Calu3 (cell line): ENCODE results near the gene ULK4. TPM values are rescaled to one million over a fixed set of nuclear protein-coding genes. Genes with fewer than 3 reads are reported as not detected.

ENCODE experiments used
- BruUV-seq: library from RNA; stranded (reverse); fragments of 400-500 nt; replicated peaks from 2 replicates; lab custom pipeline; 2021; lab: Mats Ljungman, UMichigan
- CTCF ChIA-PET: fragments of 300-600 bp; sonication (Branson Sonifier 250); formaldehyde crosslinking; loops from one replicate; lab custom pipeline; 2022; ENCODE audit warnings: antibody characterized with exemption; lab: Charles Lee
- DNase-seq: peaks from one replicate; pipeline ENCODE4 v3.0.0; 2022
- H3K27ac Mint-ChIP-seq: one replicate; pipeline ENCODE4 v1.8.0; 2022; ENCODE audit warnings: mixed read lengths; ENCODE audit not compliant: unreplicated experiment
- H3K27me3 Mint-ChIP-seq: one replicate; pipeline ENCODE4 v1.8.0; 2022; ENCODE audit warnings: mixed read lengths; ENCODE audit not compliant: unreplicated experiment
- H3K36me3 Mint-ChIP-seq: one replicate; pipeline ENCODE4 v1.8.0; 2022; ENCODE audit warnings: mild to moderate bottlenecking, moderate library complexity, mixed read lengths; ENCODE audit not compliant: insufficient read depth, unreplicated experiment
- H3K4me1 Mint-ChIP-seq: one replicate; pipeline ENCODE4 v1.8.0; 2022; ENCODE audit warnings: mild to moderate bottlenecking, low read depth, mixed read lengths; ENCODE audit not compliant: unreplicated experiment
- H3K4me3 Mint-ChIP-seq: one replicate; pipeline ENCODE4 v1.8.0; 2022; ENCODE audit warnings: mild to moderate bottlenecking, low read depth, moderate library complexity, mixed read lengths; ENCODE audit not compliant: unreplicated experiment
- H3K9me3 Mint-ChIP-seq: one replicate; pipeline ENCODE4 v1.8.0; 2022; ENCODE audit warnings: low read depth, mixed read lengths; ENCODE audit not compliant: unreplicated experiment
- CTCF ChIP-seq: fragments of 200-600 bp; IDR thresholded peaks from one replicate; pipeline ENCODE4 v1.8.0; 2022; ENCODE audit warnings: antibody characterized with exemption; ENCODE audit not compliant: unreplicated experiment
- intact Hi-C: fragments of 100-400 bp; cut with micrococcal nuclease; formaldehyde crosslinking; loops from one replicate; pipeline ENCODE4 v1.10.0; 2022; ENCODE audit not compliant: unreplicated experiment
- total RNA-seq: library from RNA; stranded (reverse); gene quantifications from 2 replicates; pipeline ENCODE4 v1.2.3, GENCODE V29; 2022

Gene ULK4
- total RNA-seq, 1 experiment from 2014 or later, result 8.7 TPM

DNA sequence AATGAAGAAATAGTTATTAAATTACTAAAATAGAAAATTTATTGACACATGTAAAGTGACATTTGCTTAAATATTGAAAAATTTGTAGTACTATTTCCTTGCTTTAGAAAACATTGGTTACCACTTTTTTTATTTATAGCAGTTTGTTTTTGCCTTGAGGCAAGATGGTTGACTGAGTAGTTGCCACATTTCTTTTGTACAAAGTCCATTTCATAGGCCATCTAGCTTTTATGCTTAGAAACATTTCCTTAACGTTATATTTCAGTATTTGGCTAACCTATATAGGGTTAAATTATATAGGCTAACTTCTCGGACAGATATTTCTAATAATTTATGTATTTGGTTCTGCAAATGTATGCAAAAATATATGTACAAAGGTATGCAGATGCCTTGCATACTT is 745.5 kb downstream of the ULK4 start:
- no peak overlapping the region for H3K4me3 Mint-ChIP-seq
- intact Hi-C loops, result no loop called here
- no peaks in the 10 kb centered on the region for H3K9me3 Mint-ChIP-seq
- no peak overlapping the region for H3K27ac Mint-ChIP-seq
- no TSS peak for BruUV-seq
- H3K36me3 Mint-ChIP-seq, result no peaks in the 10 kb centered on the region
- no peak for DNase-seq
- H3K27me3 Mint-ChIP-seq, result no peaks in the 10 kb centered on the region
- no peak for TF ChIP-seq CTCF
- CTCF ChIA-PET, result interaction anchor here (0.7 kb wide), 1 partner anchor 147 kb away, joined by 3 read pairs; no protein-coding TSS in a partner anchor
- H3K4me1 Mint-ChIP-seq, result peaks cover 51% of the 10 kb centered on the region

GRCh38 chr3:41213588-41213987 is 748.3 kb downstream of the ULK4 start:
- TF ChIP-seq CTCF, result no peak
- intact Hi-C loops, result no loop called here

GRCh38 chr3:41212088-41212487 is 749.8 kb downstream of the ULK4 start:
- no peak for DNase-seq
- H3K9me3 Mint-ChIP-seq, result peaks cover 5% of the 10 kb centered on the region
- no peak overlapping the region for H3K4me3 Mint-ChIP-seq
- no peaks in the 10 kb centered on the region for H3K27me3 Mint-ChIP-seq
- H3K36me3 Mint-ChIP-seq, result no peaks in the 10 kb centered on the region
- intact Hi-C loops, result no loop called here
- no TSS peak for BruUV-seq
- CTCF ChIA-PET, result interaction anchor here (0.6 kb wide), 1 partner anchor 45 kb away, joined by 5 read pairs; no protein-coding TSS in a partner anchor
- no peak for TF ChIP-seq CTCF
- peaks cover 62% of the 10 kb centered on the region for H3K4me1 Mint-ChIP-seq
- no peak overlapping the region for H3K27ac Mint-ChIP-seq

More at GRCh38 chr3:41213588-41213987, 748.3 kb downstream of the ULK4 start:
- Mint-ChIP-seq H3K4me3 (no peak overlapping the region), H3K9me3 (peaks cover 3% of the 10 kb centered on the region), H3K27ac (peak overlapping the region; percentile 52), H3K4me1 (peaks cover 58% of the 10 kb centered on the region), H3K36me3 (no peaks in the 10 kb centered on the region), H3K27me3 (no peaks in the 10 kb centered on the region)
- CTCF ChIA-PET, result no interaction called here
- BruUV-seq, result no TSS peak
- no peak for DNase-seq

DNA sequence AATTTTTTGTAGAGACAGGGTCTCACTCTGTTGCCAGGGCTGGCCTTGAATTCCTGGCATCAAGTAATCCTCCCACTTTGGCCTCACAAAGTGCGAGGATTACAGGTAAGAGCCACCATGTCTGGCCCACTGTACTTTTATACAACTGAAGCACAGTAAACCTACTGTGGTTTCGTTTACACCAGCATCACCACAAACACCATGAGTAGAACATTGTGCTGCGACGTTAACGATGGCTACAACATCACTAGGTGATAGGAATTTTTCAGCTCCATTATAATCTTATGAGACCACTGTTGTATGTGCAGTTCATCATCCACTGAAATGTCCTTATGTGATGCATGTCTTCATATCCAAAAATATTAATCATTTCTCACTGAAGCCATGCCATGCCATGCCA is 750.9 kb downstream of the ULK4 start:
- Mint-ChIP-seq H3K36me3 (no peaks in the 10 kb centered on the region), H3K27me3 (no peaks in the 10 kb centered on the region), H3K4me3 (no peak overlapping the region), H3K27ac (no peak overlapping the region), H3K4me1 (peaks cover 58% of the 10 kb centered on the region), H3K9me3 (peaks cover 5% of the 10 kb centered on the region)
- BruUV-seq, result no TSS peak
- CTCF ChIA-PET, result no interaction called here
- no peak for TF ChIP-seq CTCF
- intact Hi-C loops, result no loop called here
- no peak for DNase-seq
